Glutamatergic neuron (in vitro differentiated cells): Measurements from ENCODE around the gene LAMC3. TPM values are rescaled to one million over a fixed set of nuclear protein-coding genes. Genes with fewer than 3 reads are reported as not detected.

Source experiments
- DNase-seq: peaks from one replicate; pipeline ENCODE4 v3.0.0; 2022
- H3K27ac Mint-ChIP-seq: one replicate; pipeline ENCODE4 v1.8.0; 2020; ENCODE audit warnings: mild to moderate bottlenecking, mixed read lengths, inconsistent platforms; ENCODE audit not compliant: unreplicated experiment
- H3K27me3 Mint-ChIP-seq: one replicate; pipeline ENCODE4 v1.8.0; 2020; ENCODE audit warnings: mild to moderate bottlenecking, moderate library complexity, mixed read lengths, inconsistent platforms; ENCODE audit not compliant: unreplicated experiment
- H3K36me3 Mint-ChIP-seq: one replicate; pipeline ENCODE4 v1.8.0; 2020; ENCODE audit warnings: mild to moderate bottlenecking, mixed read lengths, inconsistent platforms; ENCODE audit not compliant: unreplicated experiment
- H3K4me1 Mint-ChIP-seq: one replicate; pipeline ENCODE4 v1.8.0; 2020; ENCODE audit warnings: mild to moderate bottlenecking, low read depth, mixed read lengths, inconsistent platforms; ENCODE audit not compliant: unreplicated experiment
- H3K4me3 Mint-ChIP-seq: one replicate; pipeline ENCODE4 v1.8.0; 2020; ENCODE audit warnings: mild to moderate bottlenecking, mixed read lengths, inconsistent platforms; ENCODE audit not compliant: unreplicated experiment
- H3K9me3 Mint-ChIP-seq: one replicate; pipeline ENCODE4 v1.8.0; 2020; ENCODE audit warnings: mild to moderate bottlenecking, moderate library complexity, mixed read lengths, inconsistent platforms; ENCODE audit not compliant: unreplicated experiment
- total RNA-seq: library from RNA; stranded (reverse); fragmentation: NEBNext Ultra II Directional; extraction: Animal tissue kit (Norgen Biotek cat#: 25700); gene quantifications from one replicate; pipeline ENCODE4 v1.2.1, GENCODE V29; 2021; ENCODE audit not compliant: unreplicated experiment
- TF ChIP-seq, protein P1 (sequence below): fragments of 200-600 bp; sonication (generic); IDR thresholded peaks from one replicate; pipeline ENCODE4 v1.5.0; 2021; ENCODE audit not compliant: partially characterized antibody, unreplicated experiment

LAMC3 gene
- total RNA-seq, 1 donor from 2014 or later: 0.17 TPM

GRCh38 chr9:130985606-130986162 is 23.3 kb upstream of the LAMC3 start:
- Mint-ChIP-seq H3K27ac (no peak overlapping the region), H3K4me1 (peaks cover 29% of the 10 kb centered on the region), H3K9me3 (peaks cover 6% of the 10 kb centered on the region), H3K36me3 (no peaks in the 10 kb centered on the region), H3K4me3 (no peak overlapping the region), H3K27me3 (peaks cover 9% of the 10 kb centered on the region)
- DNase-seq: no peak
- TF ChIP-seq, protein P1, sequence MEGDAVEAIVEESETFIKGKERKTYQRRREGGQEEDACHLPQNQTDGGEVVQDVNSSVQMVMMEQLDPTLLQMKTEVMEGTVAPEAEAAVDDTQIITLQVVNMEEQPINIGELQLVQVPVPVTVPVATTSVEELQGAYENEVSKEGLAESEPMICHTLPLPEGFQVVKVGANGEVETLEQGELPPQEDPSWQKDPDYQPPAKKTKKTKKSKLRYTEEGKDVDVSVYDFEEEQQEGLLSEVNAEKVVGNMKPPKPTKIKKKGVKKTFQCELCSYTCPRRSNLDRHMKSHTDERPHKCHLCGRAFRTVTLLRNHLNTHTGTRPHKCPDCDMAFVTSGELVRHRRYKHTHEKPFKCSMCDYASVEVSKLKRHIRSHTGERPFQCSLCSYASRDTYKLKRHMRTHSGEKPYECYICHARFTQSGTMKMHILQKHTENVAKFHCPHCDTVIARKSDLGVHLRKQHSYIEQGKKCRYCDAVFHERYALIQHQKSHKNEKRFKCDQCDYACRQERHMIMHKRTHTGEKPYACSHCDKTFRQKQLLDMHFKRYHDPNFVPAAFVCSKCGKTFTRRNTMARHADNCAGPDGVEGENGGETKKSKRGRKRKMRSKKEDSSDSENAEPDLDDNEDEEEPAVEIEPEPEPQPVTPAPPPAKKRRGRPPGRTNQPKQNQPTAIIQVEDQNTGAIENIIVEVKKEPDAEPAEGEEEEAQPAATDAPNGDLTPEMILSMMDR: no peak

DNA sequence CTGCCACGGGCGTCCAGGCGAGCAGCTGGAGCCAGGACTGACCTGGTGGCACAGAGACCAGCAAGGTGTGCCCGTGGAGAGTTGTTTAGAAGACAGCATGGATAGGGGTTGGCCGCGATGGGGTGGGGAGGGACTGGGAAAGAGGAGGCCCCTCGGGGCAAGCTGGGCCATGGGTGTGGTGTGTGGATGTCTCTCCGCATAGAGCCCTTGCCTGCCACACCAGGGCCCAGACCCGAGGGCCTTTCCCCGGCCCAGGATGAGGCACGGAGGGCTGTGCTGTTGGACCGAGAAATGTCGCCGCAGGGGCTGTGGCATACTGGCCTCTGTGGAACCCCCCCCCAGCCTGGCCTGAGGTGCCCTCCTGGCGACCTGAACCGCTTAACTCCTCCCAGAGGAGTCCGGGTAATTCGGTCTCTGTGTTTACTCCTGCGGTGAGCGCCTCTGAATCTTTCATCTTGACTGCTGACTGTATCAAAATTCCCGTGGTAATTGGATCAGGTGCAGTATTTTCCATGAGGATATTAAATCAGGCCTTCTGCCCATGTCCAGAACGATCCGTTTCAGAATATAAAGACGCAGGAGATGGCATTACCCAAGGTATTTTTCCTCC is 22.5 kb upstream of the LAMC3 start:
- no peak for DNase-seq
- Mint-ChIP-seq H3K36me3 (no peaks in the 10 kb centered on the region), H3K4me1 (peaks cover 29% of the 10 kb centered on the region), H3K4me3 (no peak overlapping the region), H3K9me3 (peaks cover 6% of the 10 kb centered on the region), H3K27ac (no peak overlapping the region), H3K27me3 (peaks cover 9% of the 10 kb centered on the region)
- TF ChIP-seq, protein P1: no peak

GRCh38 chr9:130987054-130987453 is 21.9 kb upstream of the LAMC3 start:
- H3K36me3 Mint-ChIP-seq: no peaks in the 10 kb centered on the region
- H3K9me3 Mint-ChIP-seq: peaks cover 7% of the 10 kb centered on the region
- H3K27me3 Mint-ChIP-seq: peaks cover 13% of the 10 kb centered on the region
- H3K4me3 Mint-ChIP-seq: no peak overlapping the region
- H3K4me1 Mint-ChIP-seq: peaks cover 33% of the 10 kb centered on the region
- no peak for DNase-seq
- TF ChIP-seq, protein P1: no peak
- H3K27ac Mint-ChIP-seq: no peak overlapping the region

- peaks cover 5% of the 10 kb centered on the region for H3K9me3 Mint-ChIP-seq
- H3K4me1 Mint-ChIP-seq: peaks cover 30% of the 10 kb centered on the region
- no peak overlapping the region for H3K4me3 Mint-ChIP-seq
- TF ChIP-seq, protein P1: no peak
- DNase-seq: no peak
- no peaks in the 10 kb centered on the region for H3K36me3 Mint-ChIP-seq
- peak overlapping the region; percentile 40 for H3K27ac Mint-ChIP-seq
- peaks cover 15% of the 10 kb centered on the region for H3K27me3 Mint-ChIP-seq
Observed at GRCh38 chr9:130987738-130988399, 21.1 kb upstream of the LAMC3 start.

DNA sequence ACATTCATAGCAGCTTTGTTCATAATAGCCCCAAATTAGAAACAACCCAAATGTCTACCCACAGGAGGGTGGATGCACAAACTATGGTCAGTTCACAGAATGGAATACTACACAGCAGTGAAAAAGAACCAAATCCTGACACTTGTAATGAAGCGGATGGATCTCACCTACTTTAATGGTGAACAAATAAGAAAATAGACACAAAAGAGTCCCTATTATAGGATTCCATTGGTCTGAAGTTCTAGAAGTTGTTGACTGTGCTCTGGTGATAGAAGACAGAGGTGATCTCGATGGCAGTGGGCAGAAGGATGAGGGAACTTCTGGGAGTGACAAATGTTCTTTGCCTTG is 20.6 kb upstream of the LAMC3 start:
- Mint-ChIP-seq H3K27me3 (peaks cover 15% of the 10 kb centered on the region), H3K27ac (peak overlapping the region; percentile 40)

More for the DNA sequence above, 20.6 kb upstream of the LAMC3 start:
- Mint-ChIP-seq H3K9me3 (peaks cover 5% of the 10 kb centered on the region), H3K4me1 (peaks cover 28% of the 10 kb centered on the region), H3K4me3 (no peak overlapping the region), H3K36me3 (no peaks in the 10 kb centered on the region)
- no peak for DNase-seq
- TF ChIP-seq, protein P1: no peak
